GM12878 (cell line): Measurements from ENCODE around the gene HRC. TPM values are rescaled to one million over a fixed set of nuclear protein-coding genes. Genes with fewer than 3 reads are reported as not detected.

ENCODE experiments used
- ATAC-seq: fragments of 200-7000 bp; cut with Tn5 transposase; 3 replicates; pipeline ENCODE4 v1.9.1; 2020; ENCODE audit warnings: mild to moderate bottlenecking, moderate library complexity
- BruUV-seq: library from RNA; stranded (reverse); fragments of 400-500 nt; replicated peaks from 2 replicates; lab custom pipeline; 2021; lab: Mats Ljungman, UMichigan
- CTCF ChIA-PET: fragments of 300-600 bp; sonication (Branson Sonifier 250); formaldehyde crosslinking; extraction: SDS; loops from one replicate; lab custom pipeline; 2021; ENCODE audit warnings: inconsistent platforms; lab: Yijun Ruan, JAX
- POLR2A ChIA-PET: fragments of 350-600 bp; formaldehyde crosslinking; extraction: SDS; loops from one replicate; lab custom pipeline; 2021; ENCODE audit warnings: inconsistent platforms; lab: Charles Lee
- RAD21 ChIA-PET: fragments of 300-600 bp; sonication (Branson Sonifier 250); formaldehyde crosslinking; loops from one replicate; lab custom pipeline; 2023; ENCODE audit warnings: antibody characterized with exemption; ENCODE audit not compliant: unreplicated experiment; lab: Charles Lee
- SMC1A ChIA-PET: fragments of 300-600 bp; sonication (Branson Sonifier 250); formaldehyde crosslinking; loops from one replicate; lab custom pipeline; 2023; ENCODE audit not compliant: unreplicated experiment, uncharacterized antibody; lab: Charles Lee
- DNase-seq: peaks from one replicate; pipeline ENCODE4 v3.0.0-alpha.2; 2011; ENCODE audit warnings: low read depth, low spot score
- FAIRE-seq: peaks from 3 replicates; lab custom pipeline; 2011; peaks lifted over from hg19 to GRCh38; lab: Jason Lieb, UNC
- H2AFZ ChIP-seq: 2 replicates; pipeline ENCODE4 v1.6.0; 2011; ENCODE audit warnings: low read depth, low read length, control low read depth; ENCODE audit not compliant: control insufficient read depth
- H3K27ac ChIP-seq: 2 replicates; pipeline ENCODE4 v1.5.1; 2011; ENCODE audit warnings: control low read depth; ENCODE audit not compliant: control insufficient read depth, insufficient read depth
- H3K27me3 ChIP-seq, 2 experiments: replicated peaks in 1 of 2; 2 replicates each; pipeline versions ENCODE4 v1.6.0 to v1.6.1; 2011; ENCODE audit warnings: low read length in 1 of 2; ENCODE audit not compliant: control insufficient read depth in 2 of 2, insufficient read depth in 2 of 2
- H3K36me3 ChIP-seq, 2 experiments: 2 replicates each; pipeline ENCODE4 v1.5.1; 2011; ENCODE audit warnings: low read length in 1 of 2; ENCODE audit not compliant: control insufficient read depth in 2 of 2, insufficient read depth in 2 of 2
- H3K4me1 ChIP-seq: 2 replicates; pipeline ENCODE4 v1.6.1; 2011; ENCODE audit warnings: mild to moderate bottlenecking, low read length, moderate library complexity, mixed read lengths; ENCODE audit not compliant: control insufficient read depth, insufficient read depth
- H3K4me2 ChIP-seq: 2 replicates; pipeline ENCODE4 v1.6.0; 2011; ENCODE audit warnings: control low read depth; ENCODE audit not compliant: control insufficient read depth, insufficient read depth
- H3K4me3 ChIP-seq: fragments of 200-600 bp; sonication (generic); 2 replicates; pipeline ENCODE4 v1.5.1; 2016
- H3K79me2 ChIP-seq: 2 replicates; pipeline ENCODE4 v1.6.0; 2011; ENCODE audit warnings: low read length; ENCODE audit not compliant: control insufficient read depth, insufficient read depth
- H3K9ac ChIP-seq: 2 replicates; pipeline ENCODE4 v1.8.0; 2011; ENCODE audit warnings: low read length, control low read depth, mixed read lengths; ENCODE audit not compliant: control insufficient read depth, insufficient read depth
- H3K9me3 ChIP-seq: replicated peaks from 3 replicates; pipeline ENCODE4 v1.5.1; 2011; ENCODE audit warnings: mild to moderate bottlenecking, low read length; ENCODE audit not compliant: control insufficient read depth, insufficient read depth
- H4K20me1 ChIP-seq: 2 replicates; pipeline ENCODE4 v1.6.0; 2011; ENCODE audit not compliant: control insufficient read depth, insufficient read depth
- BMI1 ChIP-seq: fragments of 450-650 bp; IDR thresholded peaks from 2 replicates; pipeline ENCODE4 v1.6.1; 2016; ENCODE audit warnings: mild to moderate bottlenecking, moderate library complexity, borderline replicate concordance
- CEBPZ ChIP-seq: fragments of 150-350 bp; IDR thresholded peaks from 2 replicates; pipeline ENCODE4 v1.6.1; 2016; ENCODE audit warnings: low read depth, low read length
- CHD1 ChIP-seq: IDR thresholded peaks from 2 replicates; pipeline ENCODE4 v1.6.1; 2012; ENCODE audit warnings: low read depth, low read length, improper control_type of control experiment
- EED ChIP-seq: sonication (generic); IDR thresholded peaks from 2 replicates; pipeline ENCODE4 v1.6.1; 2016; ENCODE audit warnings: antibody characterized with exemption, low read depth
- FOXK2 ChIP-seq: fragments of 450-650 bp; IDR thresholded peaks from 2 replicates; pipeline ENCODE4 v1.6.1; 2017; ENCODE audit warnings: mild to moderate bottlenecking, moderate library complexity
- GABPA ChIP-seq: IDR thresholded peaks from 2 replicates; pipeline ENCODE4 v1.6.1; 2014; ENCODE audit warnings: antibody characterized with exemption, low read depth, mild to moderate bottlenecking, inconsistent platforms
- GATAD2B ChIP-seq: fragments of 450-650 bp; conservative IDR thresholded peaks from 2 replicates; pipeline ENCODE4 v1.6.1; 2017; ENCODE audit warnings: low read depth, mild to moderate bottlenecking, moderate library complexity
- HCFC1 ChIP-seq: fragments of 150-350 bp; IDR thresholded peaks from 2 replicates; pipeline ENCODE4 v1.6.1; 2014; ENCODE audit warnings: low read length
- IKZF1 ChIP-seq: fragments of 450-650 bp; conservative IDR thresholded peaks from 2 replicates; pipeline ENCODE4 v1.6.1; 2017; ENCODE audit warnings: antibody characterized with exemption, mild to moderate bottlenecking
- MEF2B ChIP-seq: fragments of 450-650 bp; IDR thresholded peaks from 2 replicates; pipeline ENCODE4 v1.6.1; 2018; ENCODE audit warnings: mild to moderate bottlenecking, moderate library complexity; ENCODE audit not compliant: partially characterized antibody, poor library complexity, severe bottlenecking
- MLLT1 ChIP-seq: fragments of 450-650 bp; IDR thresholded peaks from 2 replicates; pipeline ENCODE4 v1.6.1; 2016; ENCODE audit warnings: mild to moderate bottlenecking
- NBN ChIP-seq: fragments of 450-650 bp; IDR thresholded peaks from 2 replicates; pipeline ENCODE4 v1.6.1; 2016
- PBX3 ChIP-seq: IDR thresholded peaks from 2 replicates; pipeline ENCODE4 v1.6.1; 2011; ENCODE audit warnings: mild to moderate bottlenecking, low read depth, low read length, moderate library complexity; ENCODE audit not compliant: insufficient replicate concordance
- RFX5 ChIP-seq: IDR thresholded peaks from 2 replicates; pipeline ENCODE4 v1.6.1; 2011; ENCODE audit warnings: low read depth, low read length, improper control_type of control experiment
- SREBF1 ChIP-seq: IDR thresholded peaks from 2 replicates; pipeline ENCODE4 v1.6.1; 2012; ENCODE audit warnings: mild to moderate bottlenecking, low read length
- TCF12 ChIP-seq: IDR thresholded peaks from 2 replicates; pipeline ENCODE4 v1.6.1; 2011; ENCODE audit warnings: low read depth, mild to moderate bottlenecking, low read length
- WGBS: methylation state at CpG from one replicate; pipeline ENCODE4 v1.1.6; 2016; ENCODE audit warnings: low lambda C conversion rate; ENCODE audit not compliant: insufficient replicate concordance, insufficient coverage; ENCODE audit errors: missing lambda C conversion rate; 5-methylcytosine and 5-hydroxymethylcytosine counted together
- in situ Hi-C: fragments of 300-500 bp; cut with MboI; formaldehyde crosslinking; loops from 9 replicates; pipeline ENCODE4 v1.14.3; 2018; ENCODE audit warnings: mixed read lengths
- intact Hi-C: fragments of 100-400 bp; cut with micrococcal nuclease; formaldehyde crosslinking; loops from one replicate; pipeline ENCODE4 v1.14.2; 2022; ENCODE audit not compliant: unreplicated experiment
- polyA plus RNA-seq, 11 experiments: library from polyadenylated mRNA; depleted of rRNA in 4 of 11; unstranded in 6 of 11; stranded (reverse) in 5 of 11; fragments of >200 nt; fragmentation: Nextera tagmentation in 4 of 11; fragmentation: Illumina TruSeq in 1 of 11; extraction: Ambion mirVana in 4 of 11; extraction: Trizol in 1 of 11; gene quantifications; 1 replicate in 1 of 11; 2 replicates in 10 of 11; pipeline versions ENCODE4 v1.2.1 to v1.2.3, GENCODE V29; 2011 to 2016; ENCODE audit warnings: inconsistent platforms in 2 of 11, missing spikeins in 2 of 11, low read depth in 1 of 11
- total RNA-seq, 4 experiments: library from RNA; depleted of rRNA in 3 of 4; stranded (reverse); fragments of >200 nt in 3 of 4; fragmentation: Illumina TruSeq in 1 of 4; extraction: Trizol in 1 of 4; gene quantifications; 2 replicates each; pipeline versions ENCODE4 v1.2.1 to v1.2.3, GENCODE V29; 2013 to 2021

HRC gene
- total and polyA plus RNA-seq, 10 of the 15 experiments (the other 5 are each of a cell fraction or from before 2014, with no cell fraction given): 0.10 TPM; not detected in 9

GRCh38 chr19:49150106-49150943, 4.9 kb downstream of the HRC start (continued):
- peak; percentile 45; the same call in 1 of the 2 replicates for TF ChIP-seq MLLT1
- TF ChIP-seq MEF2B: peak; percentile 41
- peak; percentile 34; the same call in 1 of the 2 replicates for TF ChIP-seq GATAD2B
- TF ChIP-seq GABPA: no peak
- TF ChIP-seq RFX5: no peak
- 0 out of 2 replicates have a peak, but pooled peaks have one; percentile 12 for TF ChIP-seq EED
- peak; percentile 82; the same call in 1 of the 2 replicates for TF ChIP-seq NBN
- TF ChIP-seq BMI1: no peak
- peak; percentile 42; the same call in 1 of the 2 replicates for TF ChIP-seq IKZF1
- TF ChIP-seq TCF12: no peak

GRCh38 chr19:49149652-49150105, 5.5 kb downstream of the HRC start:
- ChIA-PET POLR2A (interaction anchor here (1.0 kb wide), 1 partner anchor 156 kb away, joined by 3 read pairs; the partner anchor contains the start of gene RUVBL2), CTCF (interaction anchor here (1.0 to 6.0 kb wide), 3 partner anchors 49 to 156 kb away, joined by 3 to 54 read pairs (median 9); partner anchors contain the start of genes GYS1 and RUVBL2)
- BruUV-seq: no TSS peak
- TF ChIP-seq SREBF1 (0 out of 2 replicates have a peak, but pooled peaks have one; percentile 36), CEBPZ (no peak), CHD1 (no peak), PBX3 (no peak), HCFC1 (no peak), FOXK2 (peak; percentile 83)

More at GRCh38 chr19:49149652-49150105, 5.5 kb downstream of the HRC start:
- Histone ChIP-seq H3K4me2 (peak overlapping the region; percentile 82), H3K27me3 (peaks cover 6 to 22% of the 10 kb centered on the region in 2 experiments), H3K79me2 (no peaks in the 10 kb centered on the region), H3K9ac (no peak overlapping the region), H4K20me1 (no peaks in the 10 kb centered on the region), H3K27ac (no peak overlapping the region), H3K36me3 (no peaks in the 10 kb centered on the region), H3K9me3 (peaks cover 4% of the 10 kb centered on the region; the same call in 2 of the 3 replicates), H3K4me3 (peak overlapping the region; percentile 63; the same call in 1 of the 2 replicates), H3K4me1 (peaks cover 10% of the 10 kb centered on the region), H2AFZ (no peak overlapping the region)
- FAIRE-seq: no peak
- no peak for ATAC-seq
- intact Hi-C loops (loop anchor here (5.0 kb wide), 1 partner anchor 58 kb away; no protein-coding TSS in a partner anchor), in situ Hi-C loops (no loop called here)
- ChIA-PET SMC1A (no interaction called here), RAD21 (interaction anchor here (1.0 to 1.6 kb wide), 2 partner anchors 22 to 52 kb away, joined by 4 to 5 read pairs; no protein-coding TSS in a partner anchor)
- WGBS: 4% methylated on average over 23 of the region's 23 CpGs
- no peak for DNase-seq
